Thyroid gland (tissue), 4 donors: ENCODE results near the gene STX8.
A peak's percentile ranks its signal among the peaks of the same experiment; 100 is the strongest.

Experiments
- CTCF ChIP-seq, 6 experiments: fragments of 200-600 bp in 3 of 6; fragments of 450-650 bp in 3 of 6; sonication (generic) in 3 of 6; IDR thresholded peaks; one replicate each; pipeline ENCODE4 v1.5.1; 2016 to 2019; ENCODE audit warnings: antibody characterized with exemption in 6 of 6, mild to moderate bottlenecking in 2 of 6, inconsistent platforms in 1 of 6, moderate library complexity in 1 of 6
- POLR2A ChIP-seq, 2 donors: fragments of 450-650 bp; IDR thresholded peaks; one replicate each; pipeline ENCODE4 v1.6.1; 2017; ENCODE audit warnings: antibody characterized with exemption in 2 of 2, mild to moderate bottlenecking in 2 of 2, moderate library complexity in 1 of 2

GRCh38 chr17:9529033-9529700, 46.5 kb downstream of the STX8 start:
- TF ChIP-seq CTCF (IDR thresholded peaks at IDR 0.05) (peak in 1 of 6 experiments; percentile 21), POLR2A (IDR thresholded peaks at IDR 0.05) (no peak)
